Measurements from ENCODE around the gene REV1. TPM values are rescaled to one million over a fixed set of nuclear protein-coding genes. Genes with fewer than 3 reads are reported as not detected.

Gene REV1
- total and polyA plus RNA-seq, 2 of the 8 experiments (the other 6 are each of a cell fraction or from before 2014, with no cell fraction given), result 16.6 to 34.3 TPM

GRCh38 chr2:99507937-99508818, 18.4 kb upstream of the REV1 start (continued):
- no peak for TF ChIP-seq RAD21 (IDR thresholded peaks at IDR 0.05 in 1 of 2, conservative IDR thresholded peaks at IDR 0.05 in 1 of 2; ENCODE audit: low read depth in 2 of 2, low read length in 2 of 2)

Measured in H1 (cell line).